Ishikawa (cell line): ENCODE results near the gene REPIN1.

ENCODE experiments used
- EGR1 ChIP-seq: IDR thresholded peaks from 2 replicates; pipeline ENCODE4 v1.6.1; 2012
- NFIC ChIP-seq: IDR thresholded peaks from 2 replicates; pipeline ENCODE4 v1.6.1; 2012
- RAD21 ChIP-seq: IDR thresholded peaks from 2 replicates; pipeline ENCODE4 v1.6.1; 2012; ENCODE audit warnings: low read depth
- TCF12 ChIP-seq: IDR thresholded peaks from 2 replicates; pipeline ENCODE4 v1.6.1; 2012; ENCODE audit warnings: low read depth
- TEAD4 ChIP-seq: IDR thresholded peaks from 2 replicates; pipeline ENCODE4 v1.6.1; 2012
- YY1 ChIP-seq: IDR thresholded peaks from 2 replicates; pipeline ENCODE4 v1.6.1; 2012; ENCODE audit warnings: low read depth
- ZBTB7A ChIP-seq: IDR thresholded peaks from 2 replicates; pipeline ENCODE4 v1.6.1; 2012; ENCODE audit warnings: low read depth
- TF ChIP-seq, protein P1 (sequence below): IDR thresholded peaks from 2 replicates; pipeline ENCODE4 v1.6.1; 2012
- TF ChIP-seq, protein P2 (sequence below): IDR thresholded peaks from 2 replicates; pipeline ENCODE4 v1.6.1; 2012; ENCODE audit warnings: low read depth, mild to moderate bottlenecking

GRCh38 chr7:150325901-150326300 is 42.7 kb upstream of the REPIN1 start:
- TF ChIP-seq, protein P1, sequence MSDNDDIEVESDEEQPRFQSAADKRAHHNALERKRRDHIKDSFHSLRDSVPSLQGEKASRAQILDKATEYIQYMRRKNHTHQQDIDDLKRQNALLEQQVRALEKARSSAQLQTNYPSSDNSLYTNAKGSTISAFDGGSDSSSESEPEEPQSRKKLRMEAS = no peak
- TF ChIP-seq, protein P2, sequence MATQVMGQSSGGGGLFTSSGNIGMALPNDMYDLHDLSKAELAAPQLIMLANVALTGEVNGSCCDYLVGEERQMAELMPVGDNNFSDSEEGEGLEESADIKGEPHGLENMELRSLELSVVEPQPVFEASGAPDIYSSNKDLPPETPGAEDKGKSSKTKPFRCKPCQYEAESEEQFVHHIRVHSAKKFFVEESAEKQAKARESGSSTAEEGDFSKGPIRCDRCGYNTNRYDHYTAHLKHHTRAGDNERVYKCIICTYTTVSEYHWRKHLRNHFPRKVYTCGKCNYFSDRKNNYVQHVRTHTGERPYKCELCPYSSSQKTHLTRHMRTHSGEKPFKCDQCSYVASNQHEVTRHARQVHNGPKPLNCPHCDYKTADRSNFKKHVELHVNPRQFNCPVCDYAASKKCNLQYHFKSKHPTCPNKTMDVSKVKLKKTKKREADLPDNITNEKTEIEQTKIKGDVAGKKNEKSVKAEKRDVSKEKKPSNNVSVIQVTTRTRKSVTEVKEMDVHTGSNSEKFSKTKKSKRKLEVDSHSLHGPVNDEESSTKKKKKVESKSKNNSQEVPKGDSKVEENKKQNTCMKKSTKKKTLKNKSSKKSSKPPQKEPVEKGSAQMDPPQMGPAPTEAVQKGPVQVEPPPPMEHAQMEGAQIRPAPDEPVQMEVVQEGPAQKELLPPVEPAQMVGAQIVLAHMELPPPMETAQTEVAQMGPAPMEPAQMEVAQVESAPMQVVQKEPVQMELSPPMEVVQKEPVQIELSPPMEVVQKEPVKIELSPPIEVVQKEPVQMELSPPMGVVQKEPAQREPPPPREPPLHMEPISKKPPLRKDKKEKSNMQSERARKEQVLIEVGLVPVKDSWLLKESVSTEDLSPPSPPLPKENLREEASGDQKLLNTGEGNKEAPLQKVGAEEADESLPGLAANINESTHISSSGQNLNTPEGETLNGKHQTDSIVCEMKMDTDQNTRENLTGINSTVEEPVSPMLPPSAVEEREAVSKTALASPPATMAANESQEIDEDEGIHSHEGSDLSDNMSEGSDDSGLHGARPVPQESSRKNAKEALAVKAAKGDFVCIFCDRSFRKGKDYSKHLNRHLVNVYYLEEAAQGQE = no peak
- TF ChIP-seq NFIC (no peak), TCF12 (no peak), TEAD4 (no peak), RAD21 (no peak), YY1 (no peak), ZBTB7A (no peak), EGR1 (no peak)
